Liver (tissue), 9 donors: ENCODE results near the gene TMX2. TPM values are rescaled to one million over a fixed set of nuclear protein-coding genes. Genes with fewer than 3 reads are reported as not detected.
A peak's percentile ranks its signal among the peaks of the same experiment; 100 is the strongest.

ENCODE experiments used
- DNase-seq: peaks from one replicate; pipeline ENCODE4 v3.0.0-alpha.2; 2017; ENCODE audit warnings: low spot score
- H3K27ac ChIP-seq, 2 donors: one replicate each; pipeline ENCODE4 v1.7.0; 2013; ENCODE audit warnings: inconsistent platforms in 2 of 2, low read length in 2 of 2, control low read depth in 1 of 2, low read depth in 1 of 2, mild to moderate bottlenecking in 1 of 2
- H3K27me3 ChIP-seq, 4 donors: one replicate each; pipeline versions ENCODE4 v1.6.1 to v1.7.0; 2013; ENCODE audit warnings: low read length in 3 of 4, inconsistent platforms in 1 of 4, mild to moderate bottlenecking in 1 of 4, moderate library complexity in 1 of 4; ENCODE audit not compliant: control insufficient read depth in 4 of 4, insufficient read depth in 4 of 4
- H3K36me3 ChIP-seq, 4 donors: one replicate each; pipeline versions ENCODE4 v1.6.1 to v1.7.0; 2013; ENCODE audit warnings: low read length in 3 of 4, mild to moderate bottlenecking in 3 of 4, low read depth in 1 of 4, moderate library complexity in 1 of 4; ENCODE audit not compliant: control insufficient read depth in 4 of 4, insufficient read depth in 3 of 4
- H3K4me1 ChIP-seq, 4 donors: one replicate each; pipeline versions ENCODE4 v1.6.1 to v1.7.0; 2013; ENCODE audit warnings: low read length in 3 of 4, mild to moderate bottlenecking in 3 of 4, moderate library complexity in 1 of 4; ENCODE audit not compliant: control insufficient read depth in 4 of 4, insufficient read depth in 4 of 4
- H3K4me3 ChIP-seq, 3 donors: one replicate each; pipeline versions ENCODE4 v1.6.1 to v1.7.0; 2013; ENCODE audit warnings: low read length in 3 of 3, control low read depth in 1 of 3, low read depth in 1 of 3, mild to moderate bottlenecking in 1 of 3
- H3K9ac ChIP-seq, 2 donors: one replicate each; pipeline ENCODE4 v1.7.0; 2013; ENCODE audit warnings: low read length in 2 of 2, mild to moderate bottlenecking in 2 of 2, moderate library complexity in 2 of 2, control low read depth in 1 of 2, low read depth in 1 of 2
- H3K9me3 ChIP-seq, 4 donors: one replicate each; pipeline versions ENCODE4 v1.6.1 to v1.7.0; 2013; ENCODE audit warnings: low read length in 3 of 4; ENCODE audit not compliant: control insufficient read depth in 4 of 4
- ATF3 ChIP-seq: IDR thresholded peaks from 2 replicates; pipeline ENCODE4 v1.6.1; 2016; ENCODE audit warnings: antibody characterized with exemption
- CTCF ChIP-seq: fragments of 150-350 bp; IDR thresholded peaks from 2 replicates; pipeline ENCODE4 v1.5.1; 2017; ENCODE audit warnings: improper control_type of control experiment, low read depth, low read length; ENCODE audit not compliant: missing input control
- EGR1 ChIP-seq, 2 donors: IDR thresholded peaks; 2 replicates each; pipeline ENCODE4 v1.6.1; 2016 to 2018; ENCODE audit warnings: antibody characterized with exemption in 2 of 2, low read depth in 2 of 2
- FOXA1 ChIP-seq: IDR thresholded peaks from 2 replicates; pipeline ENCODE4 v1.6.1; 2016; ENCODE audit warnings: antibody characterized with exemption
- FOXA2 ChIP-seq: IDR thresholded peaks from 2 replicates; pipeline ENCODE4 v1.6.1; 2016; ENCODE audit warnings: antibody characterized with exemption
- GABPA ChIP-seq, 2 donors: IDR thresholded peaks in 1 of 2; conservative IDR thresholded peaks in 1 of 2; 2 replicates each; pipeline ENCODE4 v1.6.1; 2016; ENCODE audit warnings: antibody characterized with exemption in 2 of 2, mild to moderate bottlenecking in 1 of 2, moderate library complexity in 1 of 2
- HNF4A ChIP-seq, 2 donors: conservative IDR thresholded peaks; 2 replicates each; pipeline ENCODE4 v1.6.1; 2016; ENCODE audit warnings: antibody characterized with exemption in 2 of 2, mild to moderate bottlenecking in 2 of 2
- HNF4G ChIP-seq: IDR thresholded peaks from 2 replicates; pipeline ENCODE4 v1.6.1; 2016; ENCODE audit warnings: antibody characterized with exemption
- JUND ChIP-seq, 2 donors: IDR thresholded peaks; 2 replicates each; pipeline ENCODE4 v1.6.1; 2016; ENCODE audit warnings: antibody characterized with exemption in 2 of 2
- MAX ChIP-seq: IDR thresholded peaks from 2 replicates; pipeline ENCODE4 v1.6.1; 2016; ENCODE audit warnings: antibody characterized with exemption
- NR2F2 ChIP-seq: IDR thresholded peaks from 2 replicates; pipeline ENCODE4 v1.6.1; 2016; ENCODE audit warnings: antibody characterized with exemption
- RAD21 ChIP-seq, 2 donors: IDR thresholded peaks; 2 replicates each; pipeline ENCODE4 v1.6.1; 2016; ENCODE audit warnings: antibody characterized with exemption in 2 of 2, mild to moderate bottlenecking in 2 of 2
- REST ChIP-seq: IDR thresholded peaks from 2 replicates; pipeline ENCODE4 v1.6.1; 2016; ENCODE audit warnings: antibody characterized with exemption, mild to moderate bottlenecking
- RXRA ChIP-seq, 2 donors: IDR thresholded peaks; 2 replicates each; pipeline ENCODE4 v1.6.1; 2017 to 2018; ENCODE audit warnings: antibody characterized with exemption in 2 of 2, mild to moderate bottlenecking in 1 of 2
- SP1 ChIP-seq: IDR thresholded peaks from 2 replicates; pipeline ENCODE4 v1.6.1; 2018; ENCODE audit warnings: antibody characterized with exemption, mild to moderate bottlenecking
- TAF1 ChIP-seq: conservative IDR thresholded peaks from 2 replicates; pipeline ENCODE4 v1.6.1; 2016; ENCODE audit warnings: antibody characterized with exemption, mild to moderate bottlenecking
- YY1 ChIP-seq: IDR thresholded peaks from 2 replicates; pipeline ENCODE4 v1.6.1; 2016; ENCODE audit warnings: antibody characterized with exemption, mild to moderate bottlenecking
- ZBTB33 ChIP-seq: IDR thresholded peaks from 2 replicates; pipeline ENCODE4 v1.6.1; 2016; ENCODE audit warnings: antibody characterized with exemption
- WGBS: extraction: QIAGEN DNeasy Blood & Tissue Kit; methylation state at CpG from one replicate; pipeline ENCODE4 v1.1.7; 2013; 5-methylcytosine and 5-hydroxymethylcytosine counted together
- polyA plus RNA-seq, 2 donors: library from polyadenylated mRNA; stranded (reverse) in 1 of 2; unstranded in 1 of 2; fragments of 200-250 nt in 1 of 2; fragments of >200 nt in 1 of 2; fragmentation: Nextera tagmentation in 1 of 2; extraction: Ambion mirVana in 1 of 2; gene quantifications; one replicate each; pipeline versions ENCODE4 v1.2.1 to v1.2.3, GENCODE V29; 2013 to 2015
- total RNA-seq, 2 donors: library from RNA; depleted of rRNA; stranded (reverse); fragments of >200 nt; gene quantifications; one replicate each; pipeline ENCODE4 v1.2.3, GENCODE V29; 2014
- donor health status: healthy.
- donor health status: healthy.
- donor health status: healthy.
- donor health status: healthy.
- donor health status: healthy.

TMX2 gene
- total and polyA plus RNA-seq, 4 donors = 43.3 to 70.9 (median 59.1) TPM

- peaks cover 0 to 17% (median 12%) of the 10 kb centered on the region in 4 donors for H3K4me1 ChIP-seq
- H3K36me3 ChIP-seq = peaks cover 12 to 36% (median 22%) of the 10 kb centered on the region in 4 donors
- DNase-seq = no peak
- TF ChIP-seq NR2F2 = no peak
- no peak for TF ChIP-seq JUND (IDR thresholded peaks at IDR 0.05)
- TF ChIP-seq YY1 = no peak
- TF ChIP-seq RAD21 (IDR thresholded peaks at IDR 0.05) = no peak
- TF ChIP-seq MAX = no peak
- TF ChIP-seq TAF1 = no peak
- no peak for TF ChIP-seq GABPA (IDR thresholded peaks at IDR 0.05 in 1 of 2, conservative IDR thresholded peaks at IDR 0.05 in 1 of 2)
- no peak for TF ChIP-seq CTCF
- TF ChIP-seq FOXA1 = no peak
- TF ChIP-seq RXRA (IDR thresholded peaks at IDR 0.05) = no peak
- no peak for TF ChIP-seq SP1
- H3K4me3 ChIP-seq = peak overlapping the region; percentile 73 to 97 (median 95)
- 5% methylated on average over 10 of the region's 10 CpGs for WGBS
- no peaks in the 10 kb centered on the region for H3K27me3 ChIP-seq
- peak overlapping the region; percentile 75 to 93 for H3K9ac ChIP-seq
- no peaks in the 10 kb centered on the region for H3K9me3 ChIP-seq
- peak overlapping the region; percentile 82 to 84 for H3K27ac ChIP-seq
These were observed 29.7 kb downstream of the TMX2 start for GRCh38 chr11:57742087-57742452.

GRCh38 chr11:57744357-57744756 is 32.0 kb downstream of the TMX2 start:
- no peak for DNase-seq
- Histone ChIP-seq H3K27me3 (no peaks in the 10 kb centered on the region), H3K27ac (no peak overlapping the region), H3K9me3 (no peaks in the 10 kb centered on the region), H3K9ac (no peak overlapping the region), H3K4me3 (no peak overlapping the region), H3K4me1 (peaks cover 0 to 17% (median 12%) of the 10 kb centered on the region in 4 donors), H3K36me3 (peaks cover 7 to 20% (median 12%) of the 10 kb centered on the region in 4 donors)
- 91% methylated on average over 2 of the region's 2 CpGs for WGBS
- TF ChIP-seq ZBTB33 (no peak), EGR1 (IDR thresholded peaks at IDR 0.05; ENCODE audit: low read depth in 2 of 2) (no peak), FOXA1 (no peak), HNF4G (no peak), YY1 (no peak), ATF3 (no peak), REST (no peak), RXRA (IDR thresholded peaks at IDR 0.05) (no peak), CTCF (no peak), SP1 (no peak), RAD21 (IDR thresholded peaks at IDR 0.05) (no peak), NR2F2 (no peak), HNF4A (conservative IDR thresholded peaks at IDR 0.05) (no peak), JUND (IDR thresholded peaks at IDR 0.05) (no peak), FOXA2 (no peak), MAX (no peak), TAF1 (no peak), GABPA (IDR thresholded peaks at IDR 0.05 in 1 of 2, conservative IDR thresholded peaks at IDR 0.05 in 1 of 2) (no peak)
